RWPE1 (cell line): ENCODE measurements around the gene STARD8.

Source experiments
- CTCF ChIA-PET: fragments of 350-600 bp; sonication (Branson Sonifier 250); formaldehyde crosslinking; extraction: SDS; loops from one replicate; lab custom pipeline; 2021; lab: Yijun Ruan, JAX
- POLR2A ChIA-PET: fragments of 400-600 bp; formaldehyde crosslinking; extraction: SDS; loops from one replicate; lab custom pipeline; 2020; ENCODE audit warnings: antibody characterized with exemption; ENCODE audit not compliant: low non-redundant PET; lab: Yijun Ruan, JAX
- DNase-seq: peaks from one replicate; pipeline ENCODE4 v3.0.0; 2012; ENCODE audit warnings: low spot score
- H3K27ac ChIP-seq: fragments of 450-650 bp; 2 replicates; pipeline ENCODE4 v1.5.1; 2017
- TF ChIP-seq, protein P1 (sequence below): fragments of 450-650 bp; conservative IDR thresholded peaks from 2 replicates; pipeline ENCODE4 v1.5.1; 2017; ENCODE audit warnings: low read depth, mild to moderate bottlenecking

STARD8 gene

DNA sequence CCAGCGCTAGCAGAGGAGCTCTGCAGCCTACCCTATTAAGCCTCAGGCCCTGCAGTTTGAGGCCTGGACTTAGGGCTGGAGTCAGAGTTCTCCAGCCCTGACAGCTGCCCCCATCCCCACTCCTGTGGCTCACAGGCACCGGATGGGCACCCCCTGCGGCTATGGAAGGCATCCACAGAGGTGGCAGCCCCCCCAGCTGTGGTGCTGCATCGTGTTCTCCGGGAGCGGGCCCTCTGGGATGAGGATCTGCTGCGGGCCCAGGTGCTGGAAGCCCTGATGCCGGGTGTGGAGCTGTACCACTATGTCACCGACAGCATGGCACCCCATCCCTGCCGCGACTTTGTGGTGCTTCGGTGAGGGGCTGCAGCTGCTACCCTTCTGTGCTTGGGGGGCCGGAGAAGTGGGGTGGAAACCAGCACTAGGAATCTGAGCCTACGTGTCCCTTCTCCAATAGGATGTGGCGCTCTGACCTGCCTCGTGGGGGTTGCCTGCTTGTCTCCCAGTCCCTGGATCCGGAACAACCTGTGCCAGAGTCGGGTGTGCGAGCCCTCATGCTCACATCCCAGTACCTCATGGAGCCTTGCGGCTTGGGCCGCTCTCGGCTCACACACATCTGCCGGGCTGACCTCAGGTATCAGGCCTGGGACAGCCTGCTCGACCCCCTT is 76.2 kb downstream of the STARD8 start:
- CTCF ChIA-PET, result no interaction called here

DNA sequence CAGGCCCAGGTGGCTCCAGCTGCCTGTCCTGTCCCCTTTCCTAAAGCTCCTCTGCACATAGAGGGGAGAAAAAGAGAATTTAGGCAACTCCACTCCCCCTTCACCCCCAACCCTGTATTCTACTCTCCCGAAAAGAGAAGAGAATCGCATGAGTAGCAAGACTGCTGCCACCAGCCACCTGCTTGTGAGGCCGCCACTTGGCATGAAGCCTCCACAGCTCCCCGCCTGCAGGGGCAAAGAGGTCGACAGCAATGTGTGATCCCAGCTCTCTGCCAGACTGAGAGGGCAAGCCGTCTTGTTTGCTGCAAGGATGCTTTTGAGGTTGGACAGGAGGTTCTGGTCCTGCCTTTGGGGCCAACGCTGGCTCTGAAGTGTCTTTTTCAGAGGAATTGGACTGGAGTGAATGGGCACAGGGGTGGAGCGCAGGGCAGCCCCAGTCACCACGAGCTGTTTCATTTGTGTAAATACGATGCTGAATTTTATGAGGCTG is 77.1 kb downstream of the STARD8 start:
- ChIA-PET POLR2A (no interaction called here), CTCF (no interaction called here)
- TF ChIP-seq, protein P1, sequence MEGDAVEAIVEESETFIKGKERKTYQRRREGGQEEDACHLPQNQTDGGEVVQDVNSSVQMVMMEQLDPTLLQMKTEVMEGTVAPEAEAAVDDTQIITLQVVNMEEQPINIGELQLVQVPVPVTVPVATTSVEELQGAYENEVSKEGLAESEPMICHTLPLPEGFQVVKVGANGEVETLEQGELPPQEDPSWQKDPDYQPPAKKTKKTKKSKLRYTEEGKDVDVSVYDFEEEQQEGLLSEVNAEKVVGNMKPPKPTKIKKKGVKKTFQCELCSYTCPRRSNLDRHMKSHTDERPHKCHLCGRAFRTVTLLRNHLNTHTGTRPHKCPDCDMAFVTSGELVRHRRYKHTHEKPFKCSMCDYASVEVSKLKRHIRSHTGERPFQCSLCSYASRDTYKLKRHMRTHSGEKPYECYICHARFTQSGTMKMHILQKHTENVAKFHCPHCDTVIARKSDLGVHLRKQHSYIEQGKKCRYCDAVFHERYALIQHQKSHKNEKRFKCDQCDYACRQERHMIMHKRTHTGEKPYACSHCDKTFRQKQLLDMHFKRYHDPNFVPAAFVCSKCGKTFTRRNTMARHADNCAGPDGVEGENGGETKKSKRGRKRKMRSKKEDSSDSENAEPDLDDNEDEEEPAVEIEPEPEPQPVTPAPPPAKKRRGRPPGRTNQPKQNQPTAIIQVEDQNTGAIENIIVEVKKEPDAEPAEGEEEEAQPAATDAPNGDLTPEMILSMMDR, result no peak
- no peak overlapping the region for H3K27ac ChIP-seq
- no peak for DNase-seq

More for the DNA sequence above, 76.2 kb downstream of the STARD8 start:
- no peak for DNase-seq
- TF ChIP-seq, protein P1, result no peak
- H3K27ac ChIP-seq, result no peak overlapping the region
- POLR2A ChIA-PET, result no interaction called here

DNA sequence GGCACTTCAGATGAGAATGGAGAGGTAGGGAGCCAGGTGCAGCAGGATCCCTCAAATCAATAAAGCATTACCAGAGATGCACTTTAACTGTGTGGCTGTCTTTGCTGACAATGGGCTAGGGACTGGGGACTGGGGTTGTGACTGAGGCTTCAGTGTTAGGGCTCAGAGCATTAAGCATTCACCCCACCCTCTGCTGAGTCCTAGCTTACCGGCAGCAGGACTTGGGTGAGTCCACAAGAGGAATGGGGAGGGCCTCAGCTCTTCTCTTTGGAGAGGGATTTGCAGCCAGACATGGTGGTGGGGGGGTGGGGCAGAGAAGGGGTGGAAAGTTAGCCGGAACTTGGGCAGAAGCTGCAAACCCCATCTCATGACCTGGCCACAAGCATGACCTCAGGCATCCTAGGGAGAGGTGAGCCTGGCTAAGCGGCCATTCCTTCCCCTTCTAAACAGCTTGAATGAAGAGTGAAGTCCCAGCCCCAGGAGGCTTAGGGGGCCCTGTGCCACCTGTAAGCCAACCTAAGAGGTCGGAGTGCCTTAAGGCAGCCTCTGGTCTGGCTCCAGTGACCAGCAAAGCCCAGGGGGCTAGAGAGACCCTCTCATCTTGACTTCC is 78.4 kb downstream of the STARD8 start:
- no peak for DNase-seq
- ChIA-PET CTCF (interaction anchor here (0.6 kb wide), 1 partner anchor 190 kb away, joined by 3 read pairs; no protein-coding TSS in a partner anchor), POLR2A (no interaction called here)
- TF ChIP-seq, protein P1, result no peak
- H3K27ac ChIP-seq, result no peak overlapping the region

DNA sequence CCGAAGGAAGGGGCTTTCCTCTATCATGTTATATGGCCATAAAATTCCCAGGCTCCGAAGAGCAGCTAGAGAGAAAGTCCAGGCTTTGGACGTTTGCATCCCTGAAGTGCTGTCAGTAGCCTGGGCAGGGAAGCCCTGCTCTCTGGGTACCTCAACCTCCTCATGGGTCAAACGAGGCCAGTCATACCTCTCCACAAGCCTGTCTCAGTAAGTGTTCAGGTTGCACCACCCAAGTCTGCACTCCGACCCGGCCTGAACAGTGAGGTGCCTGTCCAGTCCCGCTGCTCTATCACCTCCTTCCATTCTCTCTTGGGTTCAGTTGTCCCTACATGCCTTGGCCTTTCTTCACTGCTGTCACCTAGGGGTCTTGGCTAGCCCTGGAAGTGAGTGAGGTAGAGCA is 78.9 kb downstream of the STARD8 start:
- H3K27ac ChIP-seq, result no peak overlapping the region
- TF ChIP-seq, protein P1, result no peak
- CTCF ChIA-PET, result interaction anchor here (0.6 kb wide), 1 partner anchor 189 kb away, joined by 3 read pairs; no protein-coding TSS in a partner anchor
- POLR2A ChIA-PET, result no interaction called here
- DNase-seq, result no peak

DNA sequence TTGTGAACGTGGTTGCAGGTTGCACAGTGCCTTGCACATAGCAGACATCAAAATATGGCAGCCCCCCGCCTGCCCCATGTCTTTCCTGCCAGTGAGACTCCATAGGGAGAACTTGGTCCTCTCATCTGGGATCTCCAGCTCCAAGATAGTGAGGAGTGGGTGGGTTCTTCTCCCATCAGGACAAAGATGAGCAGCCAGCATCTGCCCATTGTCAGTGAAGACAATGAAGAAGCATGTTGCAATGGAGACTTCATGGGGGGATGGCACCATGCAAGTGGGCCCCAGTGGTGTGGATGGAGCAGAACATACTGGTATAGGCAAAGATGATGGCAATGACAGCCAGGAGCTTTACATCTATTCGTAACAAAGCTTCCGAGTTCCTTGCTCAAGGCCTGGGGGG is 80.2 kb downstream of the STARD8 start:
- DNase-seq, result no peak
- CTCF ChIA-PET, result interaction anchor here (0.6 kb wide), 1 partner anchor 484 kb away, joined by 3 read pairs; no protein-coding TSS in a partner anchor
- TF ChIP-seq, protein P1, result no peak
- no peak overlapping the region for H3K27ac ChIP-seq
- POLR2A ChIA-PET, result no interaction called here

DNA sequence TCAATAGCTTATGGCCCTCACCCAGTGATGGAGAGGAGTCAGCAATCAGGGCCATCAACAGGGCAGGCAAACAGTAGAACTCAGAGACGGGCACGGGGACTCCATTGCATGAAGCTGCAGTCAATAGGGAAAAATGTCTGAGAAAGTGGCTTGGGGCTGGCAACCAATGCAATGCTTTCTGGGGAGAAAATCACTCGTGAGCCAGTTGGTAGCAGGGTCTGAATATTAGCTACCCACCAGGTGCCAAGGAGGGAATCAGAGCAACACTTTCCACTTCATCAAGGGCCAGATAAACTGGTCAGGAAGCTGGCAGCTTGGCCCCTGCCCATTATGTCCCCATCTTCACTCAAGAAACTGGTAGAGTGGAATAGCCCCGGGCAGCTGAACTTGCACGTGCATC is 80.7 kb downstream of the STARD8 start:
- CTCF ChIA-PET, result no interaction called here
- POLR2A ChIA-PET, result no interaction called here
- TF ChIP-seq, protein P1, result no peak
- DNase-seq, result no peak
- H3K27ac ChIP-seq, result no peak overlapping the region
